ENCODE data around the gene TAS2R41.
"Not testable (repeated sequence)": the region's sequence is repeated elsewhere in the genome, so short reads cannot be mapped to it uniquely, and the experiment has no call there.

Gene TAS2R41

DNA sequence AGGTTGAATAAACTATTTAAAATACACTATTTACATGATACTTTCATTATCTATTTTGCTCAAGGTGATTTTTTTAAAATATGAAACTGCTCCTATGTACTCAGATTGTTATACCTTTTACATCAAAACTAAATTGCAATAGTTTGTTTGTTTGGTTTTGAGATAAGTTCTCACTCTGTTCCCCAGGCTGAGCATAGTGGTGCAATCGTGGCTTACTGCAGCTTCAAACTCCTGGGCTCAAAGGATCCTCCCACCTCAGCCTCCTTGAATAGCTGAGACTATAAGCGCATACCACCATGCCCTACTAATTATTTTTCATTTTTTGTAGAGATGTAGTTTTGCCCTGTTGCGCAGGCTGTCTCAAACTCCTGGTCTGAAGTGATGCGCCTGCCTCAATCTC lies 21.7 kb upstream of the TAS2R41 start:
- DNase-seq, result no peak
- intact Hi-C loops (cut with DNase I), result no loop called here

DNA sequence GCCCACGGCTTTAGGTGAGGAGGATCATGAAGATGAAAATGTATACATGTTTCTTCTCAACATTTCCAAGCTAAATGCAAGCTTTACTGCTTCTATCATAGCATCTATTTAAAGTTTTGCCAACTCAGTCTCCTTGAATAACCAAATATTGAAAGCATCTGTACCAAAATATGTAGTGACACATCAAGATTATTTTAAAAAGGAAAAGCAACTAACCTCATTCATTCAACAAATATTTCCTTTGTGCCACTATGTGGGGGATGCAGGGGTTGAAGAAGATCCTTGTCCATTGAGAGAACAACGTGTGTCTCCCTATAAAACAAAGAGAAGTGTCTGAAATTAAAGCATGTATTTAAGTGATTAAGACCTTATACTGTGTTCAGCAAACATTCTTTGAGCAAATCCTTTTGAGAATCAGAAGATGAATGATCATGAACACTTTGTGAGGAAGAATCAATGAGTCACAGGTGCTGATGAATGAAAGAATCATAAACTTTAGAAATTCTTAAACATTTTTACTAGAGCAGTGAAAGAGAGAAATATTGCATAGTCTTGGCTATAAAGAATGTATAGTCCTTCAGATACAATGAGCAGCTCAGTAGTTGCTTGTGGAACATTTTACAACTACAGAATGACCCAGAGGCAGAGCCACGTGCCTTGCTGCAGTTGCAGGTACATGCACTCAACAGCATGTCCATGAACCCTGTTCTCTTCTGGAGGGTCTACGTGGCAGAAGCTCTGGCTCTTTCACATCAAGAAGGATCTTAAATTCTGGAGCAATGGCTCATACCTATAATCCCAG lies 20.5 kb upstream of the TAS2R41 start:
- no peak for DNase-seq
- intact Hi-C loops (cut with DNase I), result no loop called here

DNA sequence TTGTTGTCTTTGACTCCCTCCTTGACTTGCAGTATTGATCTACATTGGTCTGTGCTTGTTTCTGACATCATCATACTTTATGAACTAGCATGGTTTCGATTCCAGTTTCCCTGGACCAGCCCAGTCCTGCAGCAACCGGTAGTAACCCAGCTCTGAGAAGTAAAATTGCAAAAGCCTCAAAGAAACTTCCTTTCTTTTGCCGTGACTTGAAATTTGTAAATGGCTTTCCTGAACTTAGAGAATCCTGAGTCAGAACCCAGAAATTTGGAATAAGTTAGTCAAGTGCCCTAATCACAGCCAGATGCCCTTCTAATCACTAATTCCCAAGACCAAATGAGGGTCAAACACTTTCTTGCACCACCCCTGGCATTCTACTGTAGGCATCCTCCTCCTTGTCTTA lies 19.4 kb upstream of the TAS2R41 start:
- intact Hi-C loops (cut with DNase I), result no loop called here
- DNase-seq, result no peak

DNA sequence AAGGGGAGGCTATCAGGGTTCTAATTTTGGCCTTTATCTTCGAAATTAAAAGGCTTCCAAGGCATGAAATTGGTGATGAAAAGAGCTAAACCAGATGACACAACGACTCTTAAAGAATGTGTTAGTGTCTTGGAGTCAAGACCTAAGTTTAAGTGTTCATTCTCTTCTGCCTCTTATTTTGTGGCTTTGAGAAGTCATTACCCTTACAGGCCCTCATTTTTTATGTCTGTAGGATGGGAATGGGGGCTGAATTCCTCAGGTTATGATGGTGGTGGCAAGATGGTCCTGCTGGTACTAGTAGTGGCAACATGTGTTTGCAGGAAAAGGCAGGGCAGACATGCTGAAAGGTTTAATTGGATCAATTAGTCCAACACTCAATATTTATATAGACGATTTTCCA lies 19.0 kb upstream of the TAS2R41 start:
- intact Hi-C loops (cut with DNase I), result no loop called here
- no peak for DNase-seq

DNA sequence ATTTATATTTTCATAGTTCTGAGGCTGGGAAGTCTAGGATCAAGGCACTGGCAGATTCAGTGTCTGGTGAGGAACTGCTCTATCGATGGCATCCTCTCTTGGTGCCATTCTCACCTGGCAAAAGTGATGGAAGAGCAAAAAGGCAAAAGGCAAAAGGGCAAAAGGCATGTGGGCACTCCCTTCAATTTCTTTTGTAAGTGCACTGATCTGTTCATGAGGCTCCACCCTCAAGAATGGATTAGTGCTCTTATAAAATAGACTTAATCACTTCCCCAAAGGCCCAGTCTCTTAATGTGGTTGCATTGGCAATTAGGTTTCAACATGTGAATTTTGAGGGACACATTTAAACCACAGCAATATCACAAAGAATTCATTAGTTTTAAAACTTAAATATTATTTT lies 18.3 kb upstream of the TAS2R41 start:
- intact Hi-C loops (cut with DNase I), result no loop called here
- DNase-seq, result no peak

DNA sequence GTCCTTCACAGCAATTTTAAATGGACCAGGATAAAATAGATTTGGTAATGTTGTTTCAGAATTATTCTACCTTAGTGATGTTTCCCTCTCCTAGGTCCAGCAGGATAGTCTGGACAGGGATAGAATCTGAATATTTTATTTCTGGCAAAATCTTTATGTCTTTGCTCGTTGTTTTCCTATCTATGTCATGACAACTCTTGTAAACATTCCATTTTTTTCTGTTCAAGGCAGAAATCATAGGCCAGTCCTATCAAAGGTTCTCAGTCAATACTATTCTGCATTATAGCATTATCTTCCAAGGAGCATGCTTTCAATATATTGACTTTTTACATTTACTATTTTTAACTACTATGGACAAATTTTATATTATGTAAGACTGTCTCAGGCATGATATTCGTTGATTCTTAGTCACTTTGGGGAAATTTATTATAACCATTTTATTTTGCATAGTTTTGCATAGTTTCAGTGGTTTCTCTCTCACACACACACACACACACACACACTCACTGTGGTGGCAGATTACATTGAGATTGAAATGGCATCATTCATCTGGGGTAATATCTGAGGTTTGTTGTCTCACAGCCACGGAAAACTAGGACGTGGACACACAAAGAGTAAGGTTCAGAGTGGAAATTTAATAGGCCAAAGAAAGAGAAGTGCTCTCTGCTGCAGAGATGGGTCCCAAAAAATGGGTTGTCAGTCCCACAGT lies 17.2 kb upstream of the TAS2R41 start:
- intact Hi-C loops (cut with DNase I), result no loop called here
- no peak for DNase-seq

DNA sequence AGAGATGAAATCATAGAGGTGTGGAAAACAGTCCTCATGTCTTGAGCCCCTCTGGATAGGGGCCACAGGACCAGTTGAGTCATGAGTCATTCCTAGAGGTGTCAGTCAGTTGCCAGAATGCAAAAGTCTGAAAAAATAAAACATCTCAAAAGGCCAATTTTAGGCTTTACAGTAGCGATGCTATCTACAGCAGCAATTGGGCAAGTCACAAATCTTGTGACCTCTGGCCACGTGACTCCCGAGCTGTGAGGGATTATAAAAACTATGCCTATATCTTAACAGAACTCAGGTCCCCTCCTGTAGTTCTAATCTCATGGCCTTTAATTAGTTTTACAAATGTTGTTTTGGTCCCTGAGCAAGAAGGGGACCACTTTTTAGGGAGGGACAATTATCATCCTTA lies 15.6 kb upstream of the TAS2R41 start:
- DNase-seq, result no peak
- intact Hi-C loops (cut with DNase I), result no loop called here

DNA sequence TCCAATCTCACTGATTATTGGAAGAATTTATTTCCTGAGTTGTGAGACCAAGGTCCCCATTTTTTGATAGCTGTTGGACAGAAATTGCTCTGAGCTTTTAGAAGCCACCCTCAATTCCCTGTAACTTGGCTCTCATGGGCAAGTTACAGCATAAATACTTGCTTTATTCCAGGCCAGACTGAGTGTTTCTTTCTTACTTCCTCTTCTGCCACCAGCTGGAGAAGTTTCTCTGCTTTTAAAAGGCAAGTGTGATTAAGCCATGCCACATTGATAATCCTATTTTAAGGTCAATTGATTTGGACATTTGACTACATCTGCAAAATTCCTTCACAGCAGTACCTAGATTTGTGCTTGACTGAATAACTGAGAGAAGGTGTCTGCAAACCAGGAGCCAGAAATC lies 14.1 kb upstream of the TAS2R41 start:
- DNase-seq, result no peak
- intact Hi-C loops (cut with DNase I), result no loop called here

DNA sequence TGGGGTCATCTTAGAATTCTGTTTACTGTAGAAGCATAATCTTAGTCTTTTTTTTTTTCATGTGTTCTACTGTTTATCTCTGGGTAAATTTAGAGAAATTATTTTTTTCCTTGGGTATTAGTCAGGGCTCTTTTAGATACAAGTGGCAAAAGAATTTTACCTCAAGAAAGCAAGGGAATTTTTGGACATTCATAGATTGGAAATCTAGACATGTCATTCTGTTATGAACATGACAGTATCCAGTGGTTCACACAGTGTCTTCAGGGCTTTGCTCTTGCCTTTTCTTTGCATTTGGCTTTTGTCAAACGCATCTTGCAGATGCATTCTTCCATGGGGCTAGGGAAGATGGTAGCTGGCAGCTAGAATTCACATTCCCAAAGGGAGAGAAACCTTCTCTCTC lies 13.7 kb upstream of the TAS2R41 start:
- intact Hi-C loops (cut with DNase I), result no loop called here
- no peak for DNase-seq

DNA sequence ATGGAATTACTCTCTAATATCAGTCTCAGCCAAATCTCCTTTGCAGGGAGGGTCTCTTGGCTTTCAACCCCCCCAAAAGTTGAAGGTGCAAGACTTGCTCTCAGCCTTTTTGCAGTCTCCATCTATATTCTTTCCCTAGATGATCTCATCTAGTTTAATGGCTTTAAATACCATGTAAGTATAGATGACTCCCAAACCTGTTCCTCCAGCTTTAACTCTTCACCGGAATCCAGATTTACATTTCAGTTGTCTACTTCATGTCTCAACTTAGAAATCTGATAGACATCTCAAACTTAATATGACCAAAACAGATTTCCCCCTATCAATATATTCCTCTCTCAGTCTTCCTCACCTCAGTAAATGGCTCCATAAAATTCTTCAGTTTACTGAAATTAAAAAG lies 9.9 kb upstream of the TAS2R41 start:
- intact Hi-C loops (cut with DNase I), result no loop called here
- no peak for DNase-seq

DNA sequence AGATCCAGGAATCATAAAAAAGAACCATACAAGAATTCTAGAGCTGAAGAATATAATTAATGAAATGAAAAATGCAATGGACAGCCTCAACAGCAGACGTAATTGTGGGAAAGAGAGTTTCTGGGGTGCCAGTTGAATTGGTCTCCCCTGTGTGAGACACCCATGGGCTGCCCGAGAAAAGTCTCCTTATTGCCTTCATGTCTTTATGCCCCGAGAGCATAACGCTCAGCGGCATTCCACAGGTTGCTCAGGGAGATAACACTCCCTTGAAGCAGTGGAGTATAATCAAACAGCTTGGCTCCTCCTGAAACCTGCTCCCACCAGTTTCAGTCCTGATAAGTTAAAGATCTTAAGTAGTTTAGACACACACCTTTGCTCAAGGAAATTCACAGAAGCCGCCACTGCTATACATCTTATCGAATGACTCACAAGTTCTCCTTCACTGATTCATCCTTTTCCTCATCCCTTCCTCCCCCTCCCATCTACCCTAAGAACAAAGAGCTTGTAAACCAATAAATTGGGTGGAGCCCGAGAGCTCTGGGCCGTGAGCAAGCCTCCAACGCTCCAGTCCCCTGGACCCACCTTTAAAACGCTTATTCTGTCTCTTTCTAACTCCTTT lies 5.5 kb upstream of the TAS2R41 start:
- intact Hi-C loops (cut with DNase I); DNase-seq: not testable (repeated sequence)

DNA sequence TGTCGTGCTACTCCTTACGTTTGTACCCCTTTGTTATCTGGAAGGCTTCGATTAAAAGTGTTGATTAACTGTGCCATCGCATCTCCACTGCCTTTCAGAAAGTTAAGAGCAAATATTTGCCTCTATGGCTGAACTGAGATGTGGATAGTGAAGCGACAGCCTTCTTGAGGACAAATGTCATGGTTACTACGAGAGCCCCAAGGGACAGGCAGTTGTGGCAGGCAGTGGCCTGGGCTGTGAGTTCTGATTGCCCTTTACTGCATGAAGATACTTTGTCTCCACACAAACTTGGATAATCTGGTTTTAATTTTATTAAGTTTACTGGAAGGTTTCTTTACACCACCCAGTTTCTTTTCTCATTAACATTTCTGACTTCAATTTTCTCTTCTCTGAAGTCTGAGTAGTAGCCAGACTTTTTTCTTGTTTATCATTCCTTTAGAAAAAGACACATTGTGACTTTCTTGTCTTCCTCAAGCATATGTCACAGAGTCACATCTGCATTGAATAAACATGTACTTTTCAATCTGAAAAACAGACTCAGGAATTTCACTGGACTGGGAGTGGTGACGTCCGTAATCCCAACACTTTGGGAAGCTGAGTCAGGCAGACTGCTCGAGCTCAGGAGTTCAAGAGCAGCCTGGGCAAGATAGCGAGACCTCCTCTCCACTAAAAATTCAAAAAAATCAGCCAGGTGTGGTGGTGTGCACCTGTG lies 1.5 kb downstream of the TAS2R41 start:
- DNase-seq, result no peak
- intact Hi-C loops (cut with DNase I), result no loop called here

DNA sequence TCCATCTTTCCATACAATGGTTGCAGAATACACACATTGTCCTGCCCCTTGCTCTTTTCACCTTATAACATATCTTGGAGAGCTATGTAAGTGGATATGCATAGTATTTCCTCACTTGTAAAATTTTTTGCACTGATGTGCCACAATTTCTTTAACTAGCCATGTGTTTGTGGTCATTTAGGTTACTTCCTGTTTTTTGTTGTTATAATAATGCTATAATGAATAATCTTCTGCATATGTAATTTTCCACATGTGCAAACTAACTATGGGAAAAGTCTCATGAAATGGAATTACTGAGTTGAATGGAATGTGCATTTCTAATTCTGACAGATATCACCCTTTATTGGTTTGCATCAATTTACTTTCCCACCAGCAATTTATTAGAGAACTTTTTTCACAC lies 2.8 kb downstream of the TAS2R41 start:
- intact Hi-C loops (cut with DNase I), result no loop called here
- DNase-seq, result no peak

DNA sequence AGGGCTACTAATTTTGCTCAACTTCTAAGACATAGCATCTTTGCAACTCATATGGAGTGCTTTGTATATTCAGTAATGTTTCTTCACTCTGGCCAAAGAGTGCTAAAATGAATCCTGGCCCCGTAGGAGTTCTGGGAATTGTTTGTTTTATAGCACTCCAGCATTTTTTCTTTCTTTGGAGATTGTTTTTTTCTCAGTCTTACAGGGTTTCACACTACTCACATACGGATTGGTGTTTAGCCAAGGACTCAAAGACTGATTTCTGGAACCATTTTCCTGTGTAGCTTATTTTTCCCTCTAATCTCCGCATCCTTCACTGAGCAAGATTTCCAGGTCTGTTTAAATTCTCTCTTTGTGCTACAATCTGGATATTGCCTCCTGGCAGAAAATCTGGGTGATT lies 6.4 kb downstream of the TAS2R41 start:
- intact Hi-C loops (cut with DNase I), result no loop called here
- no peak for DNase-seq

DNA sequence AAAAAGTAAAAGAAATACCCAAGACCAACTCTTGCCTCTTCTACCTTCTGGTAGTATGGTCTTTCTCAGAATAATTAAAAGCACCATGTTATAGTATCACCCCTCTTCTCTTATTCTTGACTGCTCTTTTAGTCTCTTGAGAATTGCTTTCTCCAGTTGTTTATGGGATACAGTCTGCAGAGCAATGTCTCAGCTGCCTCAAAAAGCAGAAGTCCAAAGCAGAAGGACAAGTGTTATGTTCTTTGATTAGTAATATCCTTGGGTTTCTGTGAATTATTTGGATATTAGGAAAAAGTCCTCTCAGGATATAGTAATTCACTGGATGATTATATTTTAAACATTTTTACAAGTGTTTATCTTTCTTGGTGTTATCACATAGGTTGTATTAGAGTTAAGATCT lies 7.4 kb downstream of the TAS2R41 start:
- intact Hi-C loops (cut with DNase I), result no loop called here
- DNase-seq, result no peak

DNA sequence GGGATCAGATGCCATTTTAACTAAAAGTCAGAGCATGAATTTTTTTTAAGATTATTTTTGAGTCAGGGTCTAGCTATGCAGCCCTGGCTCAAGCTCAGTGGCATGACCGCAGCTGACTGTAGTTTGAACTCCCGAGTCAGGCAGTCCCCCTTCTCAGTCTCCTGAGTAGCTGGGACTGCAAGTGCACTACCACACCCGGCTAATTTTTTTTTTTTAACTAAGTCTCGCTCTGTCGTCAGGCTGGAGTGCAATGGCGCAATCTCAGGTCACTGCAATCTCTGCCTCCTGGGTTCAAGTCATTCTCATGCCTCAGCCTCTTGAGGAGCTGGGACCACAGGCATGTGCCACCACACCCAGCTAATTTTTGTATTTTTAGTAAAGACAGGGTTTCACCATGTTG lies 7.8 kb downstream of the TAS2R41 start:
- DNase-seq, result no peak
- intact Hi-C loops (cut with DNase I), result no loop called here

DNA sequence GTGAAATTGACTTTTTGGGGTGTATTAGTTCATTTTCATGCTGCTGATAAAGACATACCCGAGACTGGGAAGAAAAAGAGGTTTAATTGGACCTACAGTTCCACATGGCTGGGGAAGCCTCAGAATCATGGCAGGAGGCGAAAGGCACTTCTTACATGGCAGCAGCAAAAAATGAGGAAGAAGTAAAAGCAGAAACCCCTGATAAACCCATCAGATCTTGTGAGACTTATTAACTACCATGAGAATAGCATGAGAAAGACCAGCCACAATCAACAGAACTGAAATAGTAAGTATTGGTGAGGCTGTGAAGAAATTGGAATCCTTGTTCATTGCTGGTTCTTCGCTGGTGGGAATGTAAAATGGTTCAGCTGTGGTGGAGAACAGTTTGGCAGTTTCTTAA lies 8.6 kb downstream of the TAS2R41 start:
- DNase-seq; intact Hi-C loops (cut with DNase I): not testable (repeated sequence)

DNA sequence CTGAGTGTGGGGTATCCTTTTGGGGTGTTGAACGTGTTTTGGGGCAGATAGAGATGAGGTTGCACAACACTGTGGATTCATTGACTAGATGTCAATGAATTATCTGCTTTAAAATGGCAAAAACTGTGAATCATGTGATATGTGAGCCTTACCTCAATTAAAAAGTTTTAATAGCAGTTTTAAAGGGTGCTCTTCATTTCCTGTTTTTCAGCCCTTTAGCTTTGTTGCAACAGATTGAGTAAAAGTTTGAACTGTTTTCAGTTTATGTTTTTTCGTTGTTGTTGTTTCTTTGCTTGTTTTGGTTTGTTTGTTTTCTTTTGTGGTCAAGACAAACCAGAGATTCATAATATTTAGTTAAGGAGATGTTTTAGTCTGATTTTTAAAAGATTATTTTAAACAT lies 9.4 kb downstream of the TAS2R41 start:
- DNase-seq, result no peak
- intact Hi-C loops (cut with DNase I), result no loop called here

DNA sequence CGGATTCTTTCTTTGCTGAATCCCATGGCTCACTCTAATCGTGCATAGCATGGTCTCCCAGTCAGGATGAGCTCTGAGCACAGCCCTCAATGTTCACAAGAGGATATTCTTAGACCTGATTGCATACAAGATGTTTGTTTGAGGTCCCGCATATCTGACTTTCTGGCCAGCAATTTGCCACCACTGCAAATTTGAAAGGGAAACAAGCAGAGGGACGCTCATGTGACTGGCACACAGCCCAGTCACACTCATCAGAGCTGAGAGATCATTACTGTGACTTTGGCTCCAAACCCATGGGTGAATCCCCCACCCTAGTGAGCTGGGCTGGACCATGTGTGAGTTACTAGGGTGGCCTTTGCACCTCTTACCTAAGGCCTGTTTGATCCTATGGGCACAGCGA lies 9.9 kb downstream of the TAS2R41 start:
- intact Hi-C loops (cut with DNase I), result no loop called here
- no peak for DNase-seq

DNA sequence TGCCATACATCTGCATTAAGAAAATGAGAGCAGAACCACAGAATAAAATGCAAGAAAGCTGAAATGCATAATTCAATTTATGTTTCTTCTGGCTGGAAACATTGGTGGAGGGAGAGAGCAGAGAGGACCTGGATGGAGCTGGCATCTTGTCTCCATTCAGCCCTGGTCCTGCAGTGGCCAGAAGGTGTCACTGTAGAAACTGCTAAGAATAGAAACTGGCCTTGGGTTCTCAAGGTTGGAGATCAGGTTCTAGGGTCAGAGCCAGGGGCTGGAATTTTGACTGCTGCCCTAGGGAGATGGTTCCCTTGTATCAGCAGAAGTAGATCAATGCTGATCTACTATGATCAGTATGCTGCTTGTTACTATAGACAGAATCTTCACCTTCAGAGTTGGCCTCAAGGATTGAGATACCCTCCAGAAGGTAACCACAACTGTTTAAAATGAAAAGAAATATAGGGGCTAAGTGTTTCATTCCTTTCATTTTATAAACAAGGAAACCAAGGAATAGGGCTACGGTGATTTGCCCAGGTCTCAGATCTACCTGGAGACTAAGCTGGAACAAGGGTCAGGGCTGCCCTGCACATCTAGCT lies 13.1 kb downstream of the TAS2R41 start:
- intact Hi-C loops (cut with DNase I), result no loop called here
- DNase-seq, result no peak

DNA sequence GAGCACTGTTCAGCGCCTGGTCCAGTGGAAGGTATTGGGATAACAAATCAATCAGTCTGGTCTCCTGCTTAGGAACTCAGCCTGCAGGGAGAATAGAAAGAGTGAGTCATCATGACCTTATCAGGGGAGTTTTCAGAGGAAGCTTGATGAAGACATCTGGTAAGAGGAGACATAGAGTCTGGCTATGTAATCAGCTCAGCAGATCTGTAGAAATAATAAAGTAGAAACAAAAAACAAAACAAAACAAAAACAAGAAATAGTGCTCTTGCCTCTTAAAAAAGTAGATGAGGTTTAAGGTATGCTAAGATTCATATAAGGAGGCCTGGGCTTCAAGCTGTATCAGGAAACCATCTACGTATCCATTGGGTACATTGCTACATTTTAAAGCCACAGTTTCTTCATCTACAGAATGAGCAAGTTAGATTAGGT lies 14.4 kb downstream of the TAS2R41 start:
- DNase-seq, result no peak
- intact Hi-C loops (cut with DNase I), result no loop called here

All from posterior cingulate gyrus (tissue), 11 donors.